Gastrocnemius medialis (tissue), 4 donors: ENCODE data around the gene WDR35. TPM values are rescaled to one million over a fixed set of nuclear protein-coding genes. Genes with fewer than 3 reads are reported as not detected.

ENCODE experiments used
- ATAC-seq, 2 donors: fragments of 150-250 bp; one replicate each; pipeline ENCODE4 v1.9.1; 2016
- DNase-seq, 2 donors: peaks; one replicate each; pipeline ENCODE4 v3.0.0-alpha.2; 2019
- H3K27ac ChIP-seq, 4 donors: fragments of 200-600 bp; sonication (generic); 1 replicate in 1 of 4; 2 replicates in 3 of 4; pipeline ENCODE4 v1.5.1; 2016 to 2018; ENCODE audit warnings: mild to moderate bottlenecking in 2 of 4, moderate library complexity in 1 of 4
- H3K27me3 ChIP-seq, 3 donors: fragments of 200-600 bp; sonication (generic) in 2 of 3; 1 replicate in 1 of 3; 2 replicates in 2 of 3; pipeline versions ENCODE4 v1.5.1 to v1.6.0; 2016 to 2019; ENCODE audit warnings: mild to moderate bottlenecking in 1 of 3, moderate library complexity in 1 of 3
- H3K36me3 ChIP-seq, 2 donors: fragments of 200-600 bp; sonication (generic) in 1 of 2; one replicate each; pipeline ENCODE4 v1.5.1; 2017 to 2018
- H3K4me1 ChIP-seq, 2 donors: fragments of 200-600 bp; sonication (generic) in 1 of 2; one replicate each; pipeline ENCODE4 v1.5.1; 2016 to 2017; ENCODE audit warnings: mild to moderate bottlenecking in 2 of 2
- H3K4me3 ChIP-seq, 4 donors: fragments of 200-600 bp; sonication (generic) in 3 of 4; 1 replicate in 1 of 4; 2 replicates in 3 of 4; pipeline ENCODE4 v1.5.1; 2016 to 2019; ENCODE audit warnings: mild to moderate bottlenecking in 2 of 4
- H3K9me3 ChIP-seq, 3 donors: fragments of 200-600 bp; sonication (generic) in 2 of 3; 1 replicate in 1 of 3; 2 replicates in 2 of 3; pipeline ENCODE4 v1.5.1; 2016 to 2019
- POLR2A ChIP-seq, 2 donors: fragments of 450-650 bp; IDR thresholded peaks; one replicate each; pipeline ENCODE4 v1.6.1; 2017; ENCODE audit warnings: antibody characterized with exemption in 2 of 2, mild to moderate bottlenecking in 2 of 2, moderate library complexity in 2 of 2
- in situ Hi-C, 4 donors: fragments of 200-750 bp; cut with MboI; loops; one replicate each; pipeline versions ENCODE4 v1.15.0 to v1.8.0; 2017; ENCODE audit warnings: low sequenced_read_pairs in 4 of 4
- intact Hi-C: fragments of 100-400 bp; cut with DNase I; formaldehyde crosslinking; loops from one replicate; pipeline ENCODE4 v1.15.1; 2023; ENCODE audit warnings: low total_unique reads
- total RNA-seq, 4 donors: library from RNA; depleted of rRNA; stranded (reverse); fragments of >200 nt; gene quantifications; one replicate each; pipeline versions ENCODE4 v1.1.0 to v1.2.3, GENCODE V29; 2016
- TF ChIP-seq, protein P1 (sequence below), 5 experiments: fragments of 450-650 bp in 3 of 5; fragments of 200-600 bp in 2 of 5; sonication (generic) in 2 of 5; IDR thresholded peaks in 4 of 5; conservative IDR thresholded peaks in 1 of 5; 1 replicate in 4 of 5; 2 replicates in 1 of 5; pipeline ENCODE4 v1.5.1; 2016 to 2019; ENCODE audit warnings: antibody characterized with exemption in 5 of 5, mild to moderate bottlenecking in 3 of 5, moderate library complexity in 3 of 5

The WDR35 gene
- total RNA-seq, 4 donors from 2014 or later = 3.3 to 4.5 (median 3.7) TPM

DNA sequence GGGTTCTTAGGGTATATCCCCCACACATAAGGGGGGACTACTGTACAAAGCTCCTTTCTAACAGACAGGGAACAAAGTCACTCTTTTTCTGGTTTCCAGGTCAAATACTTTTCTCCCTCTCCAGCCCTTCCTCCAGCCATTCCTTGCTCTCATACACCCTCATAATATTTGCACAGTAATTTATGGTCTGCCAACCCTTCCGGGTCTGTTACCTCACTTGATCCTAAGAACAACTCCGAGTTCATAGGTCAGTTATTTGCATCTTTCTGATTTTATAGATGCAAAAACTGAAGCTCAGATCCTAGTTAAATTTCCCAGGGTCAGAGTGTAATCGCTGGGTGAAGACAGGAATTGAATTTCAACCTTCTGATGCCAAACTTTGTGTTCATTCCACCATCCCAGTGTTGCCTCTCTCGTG is 37.4 kb upstream of the WDR35 start:
- TF ChIP-seq, protein P1, sequence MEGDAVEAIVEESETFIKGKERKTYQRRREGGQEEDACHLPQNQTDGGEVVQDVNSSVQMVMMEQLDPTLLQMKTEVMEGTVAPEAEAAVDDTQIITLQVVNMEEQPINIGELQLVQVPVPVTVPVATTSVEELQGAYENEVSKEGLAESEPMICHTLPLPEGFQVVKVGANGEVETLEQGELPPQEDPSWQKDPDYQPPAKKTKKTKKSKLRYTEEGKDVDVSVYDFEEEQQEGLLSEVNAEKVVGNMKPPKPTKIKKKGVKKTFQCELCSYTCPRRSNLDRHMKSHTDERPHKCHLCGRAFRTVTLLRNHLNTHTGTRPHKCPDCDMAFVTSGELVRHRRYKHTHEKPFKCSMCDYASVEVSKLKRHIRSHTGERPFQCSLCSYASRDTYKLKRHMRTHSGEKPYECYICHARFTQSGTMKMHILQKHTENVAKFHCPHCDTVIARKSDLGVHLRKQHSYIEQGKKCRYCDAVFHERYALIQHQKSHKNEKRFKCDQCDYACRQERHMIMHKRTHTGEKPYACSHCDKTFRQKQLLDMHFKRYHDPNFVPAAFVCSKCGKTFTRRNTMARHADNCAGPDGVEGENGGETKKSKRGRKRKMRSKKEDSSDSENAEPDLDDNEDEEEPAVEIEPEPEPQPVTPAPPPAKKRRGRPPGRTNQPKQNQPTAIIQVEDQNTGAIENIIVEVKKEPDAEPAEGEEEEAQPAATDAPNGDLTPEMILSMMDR (IDR thresholded peaks at IDR 0.05 in 4 of 5, conservative IDR thresholded peaks at IDR 0.05 in 1 of 5) = no peak
- TF ChIP-seq POLR2A (IDR thresholded peaks at IDR 0.05) = no peak
- ATAC-seq = no peak
- Histone ChIP-seq H3K9me3 (no peaks in the 10 kb centered on the region), H3K4me1 (peaks cover 4 to 10% of the 10 kb centered on the region in 2 donors), H3K27me3 (no peaks in the 10 kb centered on the region), H3K36me3 (peaks cover 0 to 41% of the 10 kb centered on the region in 2 donors), H3K27ac (no peak overlapping the region), H3K4me3 (no peak overlapping the region)
- intact Hi-C loops (no loop called here), in situ Hi-C loops (no loop called here)
- DNase-seq = no peak

DNA sequence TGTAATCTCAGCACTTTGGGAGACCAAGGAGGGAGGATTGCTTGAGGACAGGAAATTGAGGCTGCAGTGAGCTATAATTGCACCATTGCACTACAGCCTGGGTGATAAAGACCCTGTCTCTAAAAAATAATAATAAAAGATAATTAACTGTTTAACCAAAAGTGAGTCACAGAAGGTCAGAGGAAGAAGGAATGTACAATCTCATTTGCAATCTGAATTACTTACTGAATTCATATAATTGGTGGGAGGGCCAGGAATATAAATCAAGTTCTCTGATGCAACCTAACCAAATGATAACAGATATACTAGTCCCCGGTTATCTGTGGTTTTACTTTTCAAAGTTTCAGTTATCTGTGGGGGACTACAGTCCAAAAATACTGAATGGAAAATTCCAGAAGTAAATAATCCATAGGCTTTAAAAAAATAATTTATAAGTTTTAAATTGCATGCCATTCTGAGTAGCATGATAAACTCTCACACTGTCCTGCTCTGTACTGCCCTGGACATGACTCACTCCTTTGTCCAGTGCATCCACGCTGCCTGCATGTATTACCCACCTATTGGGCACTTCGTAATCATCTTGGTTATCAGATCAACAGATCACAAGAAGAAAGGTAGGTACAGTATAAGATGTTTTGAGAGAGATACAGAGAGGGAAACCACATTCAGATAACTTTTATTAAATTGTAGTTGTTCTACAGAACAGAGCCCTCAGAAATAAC is 35.3 kb upstream of the WDR35 start:
- in situ Hi-C loops = no loop called here
- intact Hi-C loops = no loop called here
- no peaks in the 10 kb centered on the region for H3K9me3 ChIP-seq
- no peak overlapping the region for H3K4me3 ChIP-seq
- no peak for TF ChIP-seq POLR2A (IDR thresholded peaks at IDR 0.05)
- TF ChIP-seq, protein P1 (IDR thresholded peaks at IDR 0.05 in 4 of 5, conservative IDR thresholded peaks at IDR 0.05 in 1 of 5) = no peak
- no peaks in the 10 kb centered on the region for H3K27me3 ChIP-seq
- no peak overlapping the region for H3K27ac ChIP-seq
- ATAC-seq (no peak), DNase-seq (no peak)
- peaks cover 0 to 22% of the 10 kb centered on the region in 2 donors for H3K36me3 ChIP-seq
- H3K4me1 ChIP-seq = peaks cover 4 to 10% of the 10 kb centered on the region in 2 donors

DNA sequence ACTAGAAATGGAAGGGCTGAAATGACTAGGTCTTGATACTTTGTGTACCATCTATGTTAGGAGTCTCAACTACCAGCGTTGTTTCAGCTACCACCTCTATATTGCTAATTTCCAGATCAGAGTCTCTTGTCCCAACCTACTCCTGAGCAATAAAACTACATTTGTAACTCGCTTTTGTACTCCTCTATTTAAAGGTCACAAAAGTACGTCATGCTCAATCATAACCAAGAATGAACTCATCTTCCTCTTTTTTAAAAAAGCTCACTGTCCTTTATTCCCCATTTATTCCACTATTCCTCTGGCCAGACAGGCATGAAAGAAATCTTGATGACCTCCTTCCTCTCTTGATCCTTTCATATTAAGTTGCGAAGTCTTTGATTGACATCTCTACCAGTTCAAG is 33.8 kb upstream of the WDR35 start:
- Histone ChIP-seq H3K4me3 (no peak overlapping the region), H3K36me3 (peaks cover 0 to 8% of the 10 kb centered on the region in 2 donors), H3K27ac (no peak overlapping the region), H3K9me3 (no peaks in the 10 kb centered on the region), H3K27me3 (no peaks in the 10 kb centered on the region), H3K4me1 (peaks cover 4 to 10% of the 10 kb centered on the region in 2 donors)
- ATAC-seq (no peak), DNase-seq (no peak)
- intact Hi-C loops = no loop called here
- no peak for TF ChIP-seq POLR2A (IDR thresholded peaks at IDR 0.05)
- TF ChIP-seq, protein P1 (IDR thresholded peaks at IDR 0.05 in 4 of 5, conservative IDR thresholded peaks at IDR 0.05 in 1 of 5) = no peak
- in situ Hi-C loops = loop anchor here in 1 of 4 donors (5.0 kb wide), 1 partner anchor 69 kb away; no protein-coding TSS in a partner anchor

GRCh38 chr2:20021405-20022009 is 31.6 kb upstream of the WDR35 start:
- in situ Hi-C loops (loop anchor here in 1 of 4 donors (5.0 kb wide), 1 partner anchor 71 kb away; no protein-coding TSS in a partner anchor), intact Hi-C loops (no loop called here)
- Histone ChIP-seq H3K27me3 (no peaks in the 10 kb centered on the region), H3K4me3 (no peak overlapping the region), H3K4me1 (no peaks in the 10 kb centered on the region), H3K36me3 (no peaks in the 10 kb centered on the region), H3K27ac (no peak overlapping the region), H3K9me3 (no peaks in the 10 kb centered on the region)
- DNase-seq (no peak), ATAC-seq (no peak)
- no peak for TF ChIP-seq POLR2A (IDR thresholded peaks at IDR 0.05)
- TF ChIP-seq, protein P1 (IDR thresholded peaks at IDR 0.05 in 4 of 5, conservative IDR thresholded peaks at IDR 0.05 in 1 of 5) = no peak
